Osteoblast (primary cell): ENCODE data around the gene SLC15A2. TPM values are rescaled to one million over a fixed set of nuclear protein-coding genes. Genes with fewer than 3 reads are reported as not detected.

Experiments
- DNase-seq: peaks from one replicate; pipeline ENCODE4 v3.0.0; 2011; ENCODE audit warnings: low spot score, mixed read lengths; ENCODE audit not compliant: insufficient read length; ENCODE audit errors: missing footprints
- H2AFZ ChIP-seq: 2 replicates; pipeline ENCODE4 v1.6.0; 2011; ENCODE audit warnings: mild to moderate bottlenecking, low read length
- H3K27ac ChIP-seq: 2 replicates; pipeline ENCODE4 v1.5.1; 2011; ENCODE audit warnings: mild to moderate bottlenecking, low read depth, low read length, moderate library complexity
- H3K27me3 ChIP-seq: 2 replicates; pipeline ENCODE4 v1.6.0; 2012; ENCODE audit warnings: mild to moderate bottlenecking, control low read depth, inconsistent platforms, low read length, moderate library complexity; ENCODE audit not compliant: insufficient read depth
- H3K36me3 ChIP-seq: 2 replicates; pipeline ENCODE4 v1.5.1; 2011; ENCODE audit warnings: mild to moderate bottlenecking, low read length, control low read depth, moderate library complexity; ENCODE audit not compliant: insufficient read depth
- H3K4me1 ChIP-seq: 2 replicates; pipeline ENCODE4 v1.5.1; 2011; ENCODE audit warnings: mild to moderate bottlenecking, low read length, control low read depth, moderate library complexity; ENCODE audit not compliant: insufficient read depth
- H3K4me2 ChIP-seq: 2 replicates; pipeline ENCODE4 v1.6.0; 2011; ENCODE audit warnings: mild to moderate bottlenecking, low read length; ENCODE audit not compliant: insufficient read depth
- H3K4me3 ChIP-seq: fragments of 200-600 bp; sonication (generic); 3 replicates; pipeline ENCODE4 v1.5.1; 2012; ENCODE audit warnings: mild to moderate bottlenecking, low read length, inconsistent platforms; ENCODE audit not compliant: insufficient read depth
- H3K79me2 ChIP-seq: 2 replicates; pipeline ENCODE4 v1.6.0; 2012; ENCODE audit warnings: mild to moderate bottlenecking, low read length, control low read depth, inconsistent platforms; ENCODE audit not compliant: insufficient read depth
- H3K9me3 ChIP-seq: 2 replicates; pipeline ENCODE4 v1.5.1; 2011; ENCODE audit warnings: low read depth, low read length, control low read depth
- H4K20me1 ChIP-seq: 2 replicates; pipeline ENCODE4 v1.6.0; 2012; ENCODE audit warnings: mild to moderate bottlenecking, low read length, control low read depth; ENCODE audit not compliant: insufficient read depth
- CTCF ChIP-seq: IDR thresholded peaks from 2 replicates; pipeline ENCODE4 v1.5.1; 2011; ENCODE audit warnings: mild to moderate bottlenecking, low read depth, low read length, moderate library complexity; ENCODE audit errors: extremely low read depth
- total RNA-seq: library from RNA; depleted of rRNA; stranded (reverse); fragments of >200 nt; gene quantifications from 2 replicates; pipeline ENCODE4 v1.2.3, GENCODE V29; 2012

The SLC15A2 gene
- total RNA-seq, 1 donor = under 0.01 TPM

DNA sequence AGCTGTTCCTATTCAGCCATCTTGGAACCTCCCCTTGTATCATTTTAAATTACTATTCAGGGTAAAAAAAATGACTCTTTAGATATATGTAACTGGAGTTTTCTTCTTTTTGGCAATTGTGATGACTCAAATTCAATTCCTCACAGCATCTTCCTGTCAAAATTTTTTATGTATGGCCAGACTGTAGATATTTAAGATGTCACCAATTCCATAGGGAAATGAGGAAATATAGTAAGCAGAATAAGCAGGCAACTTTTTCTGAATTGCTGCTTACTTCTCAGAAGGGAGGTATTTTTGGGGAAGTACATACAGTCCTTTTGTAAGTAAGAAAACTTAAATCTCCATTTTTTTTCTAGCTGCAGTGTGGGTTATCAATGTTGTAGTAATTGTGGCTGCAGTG lies 30.4 kb upstream of the SLC15A2 start:
- Histone ChIP-seq H2AFZ (no peak overlapping the region), H3K27ac (no peak overlapping the region), H4K20me1 (no peaks in the 10 kb centered on the region), H3K4me3 (no peak overlapping the region), H3K27me3 (no peaks in the 10 kb centered on the region), H3K36me3 (no peaks in the 10 kb centered on the region), H3K4me1 (no peaks in the 10 kb centered on the region), H3K79me2 (no peaks in the 10 kb centered on the region), H3K4me2 (no peak overlapping the region), H3K9me3 (no peaks in the 10 kb centered on the region)
- no peak for TF ChIP-seq CTCF
- DNase-seq = no peak

DNA sequence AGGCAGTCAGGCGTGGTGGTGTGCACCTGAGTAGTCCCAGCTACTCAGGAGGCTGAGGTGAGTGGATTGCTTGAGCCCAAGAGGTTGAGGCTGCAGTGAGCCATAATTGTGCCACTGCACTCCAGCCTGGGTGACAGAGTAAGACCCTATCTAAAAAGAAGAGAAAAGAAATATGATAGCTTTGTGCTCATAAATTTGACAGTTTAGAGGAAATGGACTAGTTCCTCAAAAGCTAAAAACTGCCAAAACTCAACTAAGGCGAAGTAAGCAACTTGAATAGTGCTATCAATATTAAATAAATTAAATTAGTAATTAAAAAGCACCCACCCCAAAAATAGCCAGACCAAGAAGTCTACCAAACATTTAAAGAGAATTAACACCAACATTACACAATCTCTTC lies 24.5 kb upstream of the SLC15A2 start:
- H3K27ac ChIP-seq = no peak overlapping the region
- no peak overlapping the region for H3K4me3 ChIP-seq
- no peaks in the 10 kb centered on the region for H3K9me3 ChIP-seq
- TF ChIP-seq CTCF = no peak
- H3K36me3 ChIP-seq = no peaks in the 10 kb centered on the region
- DNase-seq = no peak
- no peak overlapping the region for H2AFZ ChIP-seq
- H4K20me1 ChIP-seq = no peaks in the 10 kb centered on the region
- H3K79me2 ChIP-seq = no peaks in the 10 kb centered on the region
- H3K4me1 ChIP-seq = no peaks in the 10 kb centered on the region
- no peak overlapping the region for H3K4me2 ChIP-seq
- H3K27me3 ChIP-seq = no peaks in the 10 kb centered on the region

DNA sequence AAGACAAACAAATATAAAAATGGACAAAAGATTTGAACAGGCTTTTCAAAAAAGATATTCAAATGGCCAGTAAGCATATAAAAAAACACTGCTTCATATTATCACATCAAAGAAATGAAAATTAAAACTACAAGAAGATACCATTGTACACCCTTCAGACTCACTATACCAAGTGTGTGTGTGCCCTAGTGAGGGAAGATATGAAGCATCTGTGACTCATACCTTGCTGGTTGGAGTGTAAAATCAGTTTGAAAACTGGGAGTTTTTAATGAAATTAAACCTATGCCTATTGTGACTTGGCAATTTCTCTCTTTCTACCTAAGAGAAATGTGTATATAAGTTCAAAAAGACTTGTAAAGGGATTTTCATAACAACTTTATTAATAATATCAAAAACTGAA lies 23.5 kb upstream of the SLC15A2 start:
- H3K27me3 ChIP-seq = no peaks in the 10 kb centered on the region
- H4K20me1 ChIP-seq = no peaks in the 10 kb centered on the region
- H3K4me1 ChIP-seq = no peaks in the 10 kb centered on the region
- no peaks in the 10 kb centered on the region for H3K36me3 ChIP-seq
- no peak overlapping the region for H3K27ac ChIP-seq
- no peak overlapping the region for H3K4me2 ChIP-seq
- no peaks in the 10 kb centered on the region for H3K9me3 ChIP-seq
- no peak for TF ChIP-seq CTCF
- no peak for DNase-seq
- H2AFZ ChIP-seq = no peak overlapping the region
- no peak overlapping the region for H3K4me3 ChIP-seq
- no peaks in the 10 kb centered on the region for H3K79me2 ChIP-seq

DNA sequence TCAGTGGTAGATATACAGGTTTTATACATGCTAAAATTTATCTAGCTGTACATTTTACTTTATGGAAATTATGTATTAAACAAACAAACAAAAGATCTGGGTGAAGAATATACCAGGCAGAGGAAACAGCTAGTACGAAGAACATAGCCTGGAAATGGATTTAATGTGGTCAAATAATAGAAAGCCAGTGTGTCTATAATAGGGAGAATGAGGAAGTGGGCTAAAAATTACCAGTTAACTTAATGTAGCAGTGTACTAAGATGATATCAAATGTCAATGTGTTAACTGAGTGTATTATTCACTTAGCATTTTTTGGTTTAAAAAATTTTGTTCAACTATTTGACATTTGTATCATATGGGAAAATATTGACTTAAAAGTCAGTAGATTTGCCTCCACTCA lies 22.8 kb upstream of the SLC15A2 start:
- Histone ChIP-seq H3K4me1 (no peaks in the 10 kb centered on the region), H3K4me2 (no peak overlapping the region), H3K4me3 (no peak overlapping the region), H3K27ac (no peak overlapping the region), H2AFZ (no peak overlapping the region), H4K20me1 (no peaks in the 10 kb centered on the region), H3K79me2 (no peaks in the 10 kb centered on the region), H3K27me3 (no peaks in the 10 kb centered on the region), H3K36me3 (no peaks in the 10 kb centered on the region), H3K9me3 (no peaks in the 10 kb centered on the region)
- no peak for DNase-seq
- TF ChIP-seq CTCF = no peak
